ENCODE data around the gene NRTN. TPM values are rescaled to one million over a fixed set of nuclear protein-coding genes. Genes with fewer than 3 reads are reported as not detected.
A peak's percentile ranks its signal among the peaks of the same experiment; 100 is the strongest.

NRTN gene
- total and polyA plus RNA-seq, 2 of the 13 experiments (the other 11 are each of a cell fraction or from before 2014, with no cell fraction given), result 4.1 to 5.3 TPM

DNA sequence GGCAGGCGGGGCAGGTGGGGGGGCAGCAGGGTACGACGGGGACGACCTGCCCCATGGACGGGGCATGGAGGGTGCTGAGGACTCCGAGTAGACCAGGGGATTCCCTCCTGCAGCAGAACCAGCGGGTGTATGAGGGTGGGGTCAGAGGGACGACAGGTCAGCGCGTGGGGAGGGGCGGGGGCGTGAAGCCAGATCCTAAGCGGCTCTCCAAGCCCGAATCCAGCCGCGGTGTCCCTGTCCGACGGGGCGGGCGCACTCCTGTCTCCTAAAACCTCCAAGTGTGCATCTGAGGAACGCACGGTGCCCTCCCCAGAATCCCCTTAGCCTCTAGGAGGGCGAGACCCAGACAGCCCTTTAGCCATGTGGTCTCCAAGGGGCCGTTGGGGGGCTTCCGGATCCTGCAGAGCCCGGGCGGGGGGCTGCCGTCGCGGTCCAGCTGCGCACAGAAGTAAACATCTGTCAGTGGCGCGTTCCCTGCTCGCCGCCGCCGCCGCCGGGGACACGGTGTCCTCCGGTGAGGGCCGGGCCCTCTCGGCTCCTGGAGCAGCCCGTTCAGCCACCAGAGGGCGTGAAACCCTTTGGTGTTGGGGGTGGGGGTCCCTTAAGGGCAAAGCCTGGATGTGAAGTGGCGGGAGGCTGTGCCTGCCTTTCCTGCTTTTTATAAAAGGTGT is 730 bp downstream of the NRTN start (continued):
- TF ChIP-seq DBP (CRISPR knock-in tag; IDR thresholded peaks at IDR 0.05; ENCODE audit: not compliant biosample characterization), result no peak
- TF ChIP-seq SOX13 (IDR thresholded peaks at IDR 0.05), result no peak
- TF ChIP-seq SOX13 (CRISPR knock-in tag; conservative IDR thresholded peaks at IDR 0.05 in 1 of 2, IDR thresholded peaks at IDR 0.05 in 1 of 2), result no peak
- peak; percentile 67; the same call in 1 of the 2 replicates for TF ChIP-seq ZNF235 (CRISPR knock-in tag; IDR thresholded peaks at IDR 0.05; ENCODE audit: borderline replicate concordance)
- no peak for TF ChIP-seq MZF1 (CRISPR knock-in tag; IDR thresholded peaks at IDR 0.05; ENCODE audit: borderline replicate concordance)
- TF ChIP-seq ZNF33A (CRISPR knock-in tag; IDR thresholded peaks at IDR 0.05; ENCODE audit: borderline replicate concordance), result no peak
- no peak for TF ChIP-seq KLF6 (CRISPR knock-in tag; IDR thresholded peaks at IDR 0.05)
- TF ChIP-seq NR1H2 (CRISPR knock-in tag; IDR thresholded peaks at IDR 0.05; ENCODE audit: borderline replicate concordance, low read depth), result no peak
- TF ChIP-seq, protein P1, sequence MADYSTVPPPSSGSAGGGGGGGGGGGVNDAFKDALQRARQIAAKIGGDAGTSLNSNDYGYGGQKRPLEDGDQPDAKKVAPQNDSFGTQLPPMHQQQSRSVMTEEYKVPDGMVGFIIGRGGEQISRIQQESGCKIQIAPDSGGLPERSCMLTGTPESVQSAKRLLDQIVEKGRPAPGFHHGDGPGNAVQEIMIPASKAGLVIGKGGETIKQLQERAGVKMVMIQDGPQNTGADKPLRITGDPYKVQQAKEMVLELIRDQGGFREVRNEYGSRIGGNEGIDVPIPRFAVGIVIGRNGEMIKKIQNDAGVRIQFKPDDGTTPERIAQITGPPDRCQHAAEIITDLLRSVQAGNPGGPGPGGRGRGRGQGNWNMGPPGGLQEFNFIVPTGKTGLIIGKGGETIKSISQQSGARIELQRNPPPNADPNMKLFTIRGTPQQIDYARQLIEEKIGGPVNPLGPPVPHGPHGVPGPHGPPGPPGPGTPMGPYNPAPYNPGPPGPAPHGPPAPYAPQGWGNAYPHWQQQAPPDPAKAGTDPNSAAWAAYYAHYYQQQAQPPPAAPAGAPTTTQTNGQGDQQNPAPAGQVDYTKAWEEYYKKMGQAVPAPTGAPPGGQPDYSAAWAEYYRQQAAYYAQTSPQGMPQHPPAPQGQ (CRISPR knock-in tag; IDR thresholded peaks at IDR 0.05; ENCODE audit: borderline replicate concordance), result no peak
- TF ChIP-seq JUNB (CRISPR knock-in tag; IDR thresholded peaks at IDR 0.05; ENCODE audit: borderline replicate concordance), result no peak
- TF ChIP-seq PHF20 (CRISPR knock-in tag; IDR thresholded peaks at IDR 0.05), result 0 out of 2 replicates have a peak, but pooled peaks have one; percentile 34
- no peak for TF ChIP-seq PTBP1 (IDR thresholded peaks at IDR 0.05; ENCODE audit: low read depth, low read length, poor library complexity, severe bottlenecking)
- 0 out of 2 replicates have a peak, but pooled peaks have one; percentile 46 for TF ChIP-seq ZNF263 (CRISPR knock-in tag; IDR thresholded peaks at IDR 0.05)
- no peak for TF ChIP-seq E2F2 (CRISPR knock-in tag; IDR thresholded peaks at IDR 0.05; ENCODE audit: borderline replicate concordance)
- TF ChIP-seq ZNF766 (CRISPR knock-in tag; IDR thresholded peaks at IDR 0.05; ENCODE audit: borderline replicate concordance), result 0 out of 2 replicates have a peak, but pooled peaks have one; percentile 33
- no peak for TF ChIP-seq ZFP36L1 (CRISPR knock-in tag; IDR thresholded peaks at IDR 0.05)
- TF ChIP-seq ZNF619 (CRISPR knock-in tag; IDR thresholded peaks at IDR 0.05), result no peak
- TF ChIP-seq, protein P2, sequence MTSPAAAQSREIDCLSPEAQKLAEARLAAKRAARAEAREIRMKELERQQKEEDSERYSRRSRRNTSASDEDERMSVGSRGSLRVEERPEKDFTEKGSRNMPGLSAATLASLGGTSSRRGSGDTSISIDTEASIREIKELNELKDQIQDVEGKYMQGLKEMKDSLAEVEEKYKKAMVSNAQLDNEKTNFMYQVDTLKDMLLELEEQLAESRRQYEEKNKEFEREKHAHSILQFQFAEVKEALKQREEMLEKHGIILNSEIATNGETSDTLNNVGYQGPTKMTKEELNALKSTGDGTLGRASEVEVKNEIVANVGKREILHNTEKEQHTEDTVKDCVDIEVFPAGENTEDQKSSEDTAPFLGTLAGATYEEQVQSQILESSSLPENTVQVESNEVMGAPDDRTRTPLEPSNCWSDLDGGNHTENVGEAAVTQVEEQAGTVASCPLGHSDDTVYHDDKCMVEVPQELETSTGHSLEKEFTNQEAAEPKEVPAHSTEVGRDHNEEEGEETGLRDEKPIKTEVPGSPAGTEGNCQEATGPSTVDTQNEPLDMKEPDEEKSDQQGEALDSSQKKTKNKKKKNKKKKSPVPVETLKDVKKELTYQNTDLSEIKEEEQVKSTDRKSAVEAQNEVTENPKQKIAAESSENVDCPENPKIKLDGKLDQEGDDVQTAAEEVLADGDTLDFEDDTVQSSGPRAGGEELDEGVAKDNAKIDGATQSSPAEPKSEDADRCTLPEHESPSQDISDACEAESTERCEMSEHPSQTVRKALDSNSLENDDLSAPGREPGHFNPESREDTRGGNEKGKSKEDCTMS (CRISPR knock-in tag; conservative IDR thresholded peaks at IDR 0.05), result no peak
- TF ChIP-seq HIVEP1 (CRISPR knock-in tag; IDR thresholded peaks at IDR 0.05), result peak; percentile 91
- TF ChIP-seq ZNF280B (CRISPR knock-in tag; IDR thresholded peaks at IDR 0.05; ENCODE audit: borderline replicate concordance), result peak; percentile 31; the same call in 1 of the 2 replicates
- peak; percentile 48 for TF ChIP-seq FOXA3 (CRISPR knock-in tag; IDR thresholded peaks at IDR 0.05)
